Tibial nerve (tissue), 3 donors: ENCODE measurements around the gene TUBB2B.

Experiments used
- CTCF ChIP-seq, 5 experiments: fragments of 200-600 bp in 3 of 5; fragments of 450-650 bp in 2 of 5; sonication (generic) in 3 of 5; IDR thresholded peaks; one replicate each; pipeline ENCODE4 v1.5.1; 2016 to 2019; ENCODE audit warnings: antibody characterized with exemption in 5 of 5, mild to moderate bottlenecking in 3 of 5, moderate library complexity in 2 of 5
- POLR2A ChIP-seq, 2 donors: fragments of 450-650 bp; IDR thresholded peaks; one replicate each; pipeline ENCODE4 v1.6.1; 2017; ENCODE audit warnings: antibody characterized with exemption in 2 of 2, mild to moderate bottlenecking in 2 of 2, moderate library complexity in 2 of 2

GRCh38 chr6:3245216-3245615 is 17.8 kb upstream of the TUBB2B start:
- TF ChIP-seq CTCF (IDR thresholded peaks at IDR 0.05) (no peak), POLR2A (IDR thresholded peaks at IDR 0.05) (no peak)
